ENCODE measurements around the gene COP1. TPM values are rescaled to one million over a fixed set of nuclear protein-coding genes. Genes with fewer than 3 reads are reported as not detected.
"Not testable (repeated sequence)": the region's sequence is repeated elsewhere in the genome, so short reads cannot be mapped to it uniquely, and the experiment has no call there.

Gene COP1
- total and polyA plus RNA-seq, 10 of the 15 experiments (the other 5 are each of a cell fraction or from before 2014, with no cell fraction given): 17.7 to 49.9 (median 38.7) TPM

- H3K4me3 ChIP-seq; BruUV-seq (replicated peaks); H3K36me3 ChIP-seq (ENCODE audit: control insufficient read depth in 2 of 2, insufficient read depth in 2 of 2, low read length in 1 of 2); H2AFZ ChIP-seq (ENCODE audit: control insufficient read depth, low read depth, low read length); CTCF ChIA-PET; H3K9ac ChIP-seq (ENCODE audit: control insufficient read depth, insufficient read depth, low read length); H3K79me2 ChIP-seq (ENCODE audit: control insufficient read depth, insufficient read depth, low read length); in situ Hi-C loops (cut with MboI); SMC1A ChIA-PET (ENCODE audit: uncharacterized antibody, unreplicated experiment); H3K4me2 ChIP-seq (ENCODE audit: control insufficient read depth, insufficient read depth); RAD21 ChIA-PET (ENCODE audit: unreplicated experiment); H3K9me3 ChIP-seq (replicated peaks; ENCODE audit: control insufficient read depth, insufficient read depth, low read length); POLR2A ChIA-PET; H3K27ac ChIP-seq (ENCODE audit: control insufficient read depth, insufficient read depth); ATAC-seq; H3K27me3 ChIP-seq (replicated peaks in 1 of 2; ENCODE audit: control insufficient read depth in 2 of 2, insufficient read depth in 2 of 2, low read length in 1 of 2); FAIRE-seq; DNase-seq (ENCODE audit: low read depth, low spot score); H3K4me1 ChIP-seq (ENCODE audit: control insufficient read depth, insufficient read depth, low read length); H4K20me1 ChIP-seq (ENCODE audit: control insufficient read depth, insufficient read depth); intact Hi-C loops (cut with micrococcal nuclease; ENCODE audit: unreplicated experiment): not testable (repeated sequence)
- WGBS (ENCODE audit: insufficient coverage, insufficient replicate concordance, low lambda C conversion rate, missing lambda C conversion rate): 93% methylated on average over 14 of the region's 14 CpGs
Observed at GRCh38 chr1:175992202-175992601, 214.9 kb downstream of the COP1 start.

DNA sequence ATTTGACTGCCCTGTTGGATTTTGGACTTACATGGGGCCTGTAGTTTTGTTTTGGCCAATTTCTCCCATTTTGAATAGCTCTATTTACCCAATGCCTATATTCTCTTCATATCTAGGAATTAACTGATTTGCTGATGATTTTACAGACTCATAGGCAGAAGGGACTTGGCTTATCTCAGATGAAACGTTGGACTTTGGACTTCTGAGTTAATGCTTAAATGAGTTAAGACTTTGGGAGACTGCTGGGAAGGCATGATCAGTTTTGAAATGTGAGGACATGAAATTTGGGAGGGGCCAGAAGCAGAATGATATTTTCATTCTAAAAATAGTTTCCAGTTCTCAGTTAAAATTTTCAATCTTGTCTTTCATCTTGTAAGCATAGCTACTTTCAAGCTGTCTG is 222.3 kb downstream of the COP1 start:
- RAD21 ChIA-PET (ENCODE audit: unreplicated experiment): no interaction called here
- H3K9ac ChIP-seq (ENCODE audit: control insufficient read depth, insufficient read depth, low read length): no peak overlapping the region
- in situ Hi-C loops (cut with MboI): no loop called here
- H3K4me2 ChIP-seq (ENCODE audit: control insufficient read depth, insufficient read depth): no peak overlapping the region
- ATAC-seq: no peak
- no peaks in the 10 kb centered on the region for H3K79me2 ChIP-seq (ENCODE audit: control insufficient read depth, insufficient read depth, low read length)
- no peaks in the 10 kb centered on the region for H3K27me3 ChIP-seq (replicated peaks in 1 of 2; ENCODE audit: control insufficient read depth in 2 of 2, insufficient read depth in 2 of 2, low read length in 1 of 2)
- no peak overlapping the region for H3K4me3 ChIP-seq
- FAIRE-seq: no peak
- intact Hi-C loops (cut with micrococcal nuclease; ENCODE audit: unreplicated experiment): no loop called here
- H3K27ac ChIP-seq (ENCODE audit: control insufficient read depth, insufficient read depth): no peak overlapping the region
- no TSS peak for BruUV-seq (replicated peaks)
- no peak for DNase-seq (ENCODE audit: low read depth, low spot score)
- no peaks in the 10 kb centered on the region for H4K20me1 ChIP-seq (ENCODE audit: control insufficient read depth, insufficient read depth)
- H3K4me1 ChIP-seq (ENCODE audit: control insufficient read depth, insufficient read depth, low read length): no peaks in the 10 kb centered on the region
- POLR2A ChIA-PET: no interaction called here
- CTCF ChIA-PET: interaction anchor here (0.6 kb wide), 1 partner anchor 68 kb away, joined by 3 read pairs; no protein-coding TSS in a partner anchor
- H3K36me3 ChIP-seq (ENCODE audit: control insufficient read depth in 2 of 2, insufficient read depth in 2 of 2, low read length in 1 of 2): peaks cover 5 to 13% of the 10 kb centered on the region in 2 experiments; a peak in 3 of 4 replicates
- no peak overlapping the region for H2AFZ ChIP-seq (ENCODE audit: control insufficient read depth, low read depth, low read length)
- peaks cover 16% of the 10 kb centered on the region; the same call in 2 of the 3 replicates for H3K9me3 ChIP-seq (replicated peaks; ENCODE audit: control insufficient read depth, insufficient read depth, low read length)
- SMC1A ChIA-PET (ENCODE audit: uncharacterized antibody, unreplicated experiment): no interaction called here
- 100% methylated on average over 1 of the region's 1 CpG for WGBS (ENCODE audit: insufficient coverage, insufficient replicate concordance, low lambda C conversion rate, missing lambda C conversion rate)
- TF ChIP-seq, protein P1, sequence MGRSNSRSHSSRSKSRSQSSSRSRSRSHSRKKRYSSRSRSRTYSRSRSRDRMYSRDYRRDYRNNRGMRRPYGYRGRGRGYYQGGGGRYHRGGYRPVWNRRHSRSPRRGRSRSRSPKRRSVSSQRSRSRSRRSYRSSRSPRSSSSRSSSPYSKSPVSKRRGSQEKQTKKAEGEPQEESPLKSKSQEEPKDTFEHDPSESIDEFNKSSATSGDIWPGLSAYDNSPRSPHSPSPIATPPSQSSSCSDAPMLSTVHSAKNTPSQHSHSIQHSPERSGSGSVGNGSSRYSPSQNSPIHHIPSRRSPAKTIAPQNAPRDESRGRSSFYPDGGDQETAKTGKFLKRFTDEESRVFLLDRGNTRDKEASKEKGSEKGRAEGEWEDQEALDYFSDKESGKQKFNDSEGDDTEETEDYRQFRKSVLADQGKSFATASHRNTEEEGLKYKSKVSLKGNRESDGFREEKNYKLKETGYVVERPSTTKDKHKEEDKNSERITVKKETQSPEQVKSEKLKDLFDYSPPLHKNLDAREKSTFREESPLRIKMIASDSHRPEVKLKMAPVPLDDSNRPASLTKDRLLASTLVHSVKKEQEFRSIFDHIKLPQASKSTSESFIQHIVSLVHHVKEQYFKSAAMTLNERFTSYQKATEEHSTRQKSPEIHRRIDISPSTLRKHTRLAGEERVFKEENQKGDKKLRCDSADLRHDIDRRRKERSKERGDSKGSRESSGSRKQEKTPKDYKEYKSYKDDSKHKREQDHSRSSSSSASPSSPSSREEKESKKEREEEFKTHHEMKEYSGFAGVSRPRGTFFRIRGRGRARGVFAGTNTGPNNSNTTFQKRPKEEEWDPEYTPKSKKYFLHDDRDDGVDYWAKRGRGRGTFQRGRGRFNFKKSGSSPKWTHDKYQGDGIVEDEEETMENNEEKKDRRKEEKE (IDR thresholded peaks at IDR 0.05): no peak
- TF ChIP-seq ZNF687 (IDR thresholded peaks at IDR 0.05): no peak
- TF ChIP-seq TBL1XR1 (IDR thresholded peaks at IDR 0.05; ENCODE audit: low read depth, low read length): no peak
- TF ChIP-seq ESRRA (IDR thresholded peaks at IDR 0.05; ENCODE audit: low read length): no peak
- TF ChIP-seq RELB (IDR thresholded peaks at IDR 0.05; ENCODE audit: low read depth): no peak
- no peak for TF ChIP-seq MEF2B (IDR thresholded peaks at IDR 0.05; ENCODE audit: partially characterized antibody, poor library complexity, severe bottlenecking)
- no peak for TF ChIP-seq MTA3 (IDR thresholded peaks at IDR 0.05; ENCODE audit: borderline replicate concordance, low read length)
- no peak for TF ChIP-seq ZNF274 (IDR thresholded peaks at IDR 0.05; ENCODE audit: insufficient read depth, insufficient read length)
- TF ChIP-seq CHD1 (IDR thresholded peaks at IDR 0.05; ENCODE audit: low read depth, low read length): no peak
